Astrocyte (in vitro differentiated cells and primary cell): ENCODE measurements around the gene C14orf119. TPM values are rescaled to one million over a fixed set of nuclear protein-coding genes. Genes with fewer than 3 reads are reported as not detected.

Experiments used
- DNase-seq: peaks from one replicate; pipeline ENCODE4 v3.0.0-alpha.2; 2010; ENCODE audit warnings: low read depth
- FAIRE-seq: peaks from 2 replicates; lab custom pipeline; 2011; peaks lifted over from hg19 to GRCh38; lab: Jason Lieb, UNC
- H2AFZ ChIP-seq: 2 replicates; pipeline ENCODE4 v1.6.0; 2012; ENCODE audit warnings: low read depth, low read length, inconsistent platforms
- H3K27ac ChIP-seq: 2 replicates; pipeline ENCODE4 v1.5.1; 2011; ENCODE audit warnings: low read depth, low read length, inconsistent platforms
- H3K27me3 ChIP-seq: 2 replicates; pipeline ENCODE4 v1.6.0; 2011; ENCODE audit warnings: low read length, inconsistent platforms; ENCODE audit not compliant: insufficient read depth
- H3K36me3 ChIP-seq: 2 replicates; pipeline ENCODE4 v1.5.1; 2011; ENCODE audit warnings: low read length, inconsistent platforms; ENCODE audit not compliant: insufficient read depth
- H3K4me1 ChIP-seq: 2 replicates; pipeline ENCODE4 v1.5.1; 2011; ENCODE audit warnings: low read length, inconsistent platforms; ENCODE audit not compliant: insufficient read depth
- H3K4me2 ChIP-seq: 2 replicates; pipeline ENCODE4 v1.6.0; 2012; ENCODE audit warnings: low read length, inconsistent platforms
- H3K4me3 ChIP-seq: 2 replicates; pipeline ENCODE4 v1.5.1; 2011; ENCODE audit warnings: low read depth, mild to moderate bottlenecking, low read length, inconsistent platforms; ENCODE audit not compliant: insufficient read depth
- H3K79me2 ChIP-seq: 2 replicates; pipeline ENCODE4 v1.6.0; 2012; ENCODE audit warnings: mild to moderate bottlenecking, low read length, inconsistent platforms; ENCODE audit not compliant: insufficient read depth
- H3K9ac ChIP-seq: 2 replicates; pipeline ENCODE4 v1.6.0; 2012; ENCODE audit warnings: mild to moderate bottlenecking, low read length, inconsistent platforms
- H3K9me3 ChIP-seq: 2 replicates; pipeline ENCODE4 v1.5.1; 2012; ENCODE audit warnings: low read depth, mild to moderate bottlenecking, low read length, inconsistent platforms; ENCODE audit not compliant: insufficient read depth
- H4K20me1 ChIP-seq: 2 replicates; pipeline ENCODE4 v1.6.0; 2012; ENCODE audit warnings: low read length, inconsistent platforms; ENCODE audit not compliant: insufficient read depth
- H3K27ac Mint-ChIP-seq: one replicate; pipeline ENCODE4 v1.8.0; 2021; ENCODE audit warnings: mild to moderate bottlenecking, mixed read lengths; ENCODE audit not compliant: unreplicated experiment
- H3K27me3 Mint-ChIP-seq: one replicate; pipeline ENCODE4 v1.8.0; 2021; ENCODE audit warnings: low read depth, mixed read lengths; ENCODE audit not compliant: unreplicated experiment
- H3K36me3 Mint-ChIP-seq: one replicate; pipeline ENCODE4 v1.8.0; 2021; ENCODE audit warnings: low read depth, mixed read lengths; ENCODE audit not compliant: unreplicated experiment
- H3K4me1 Mint-ChIP-seq: one replicate; pipeline ENCODE4 v1.8.0; 2021; ENCODE audit warnings: low read depth, mixed read lengths; ENCODE audit not compliant: unreplicated experiment
- H3K4me3 Mint-ChIP-seq: one replicate; pipeline ENCODE4 v1.8.0; 2021; ENCODE audit warnings: mild to moderate bottlenecking, moderate library complexity, mixed read lengths; ENCODE audit not compliant: unreplicated experiment
- H3K9me3 Mint-ChIP-seq: one replicate; pipeline ENCODE4 v1.8.0; 2021; ENCODE audit warnings: mild to moderate bottlenecking, mixed read lengths; ENCODE audit not compliant: unreplicated experiment
- EZH2 ChIP-seq: IDR thresholded peaks from 2 replicates; pipeline ENCODE4 v1.6.1; 2012; ENCODE audit warnings: mild to moderate bottlenecking, low read length, inconsistent platforms; ENCODE audit not compliant: insufficient read depth
- total RNA-seq: library from RNA; stranded (reverse); gene quantifications from 2 replicates; pipeline ENCODE4 v1.2.1, GENCODE V29; 2021
- TF ChIP-seq, protein P1 (sequence below): IDR thresholded peaks from 2 replicates; pipeline ENCODE4 v1.5.1; 2011; ENCODE audit warnings: low read depth, mild to moderate bottlenecking, inconsistent platforms, low read length, moderate library complexity; ENCODE audit not compliant: insufficient read depth

Gene C14orf119
- total RNA-seq, 1 donor from 2014 or later: 83.9 TPM

DNA sequence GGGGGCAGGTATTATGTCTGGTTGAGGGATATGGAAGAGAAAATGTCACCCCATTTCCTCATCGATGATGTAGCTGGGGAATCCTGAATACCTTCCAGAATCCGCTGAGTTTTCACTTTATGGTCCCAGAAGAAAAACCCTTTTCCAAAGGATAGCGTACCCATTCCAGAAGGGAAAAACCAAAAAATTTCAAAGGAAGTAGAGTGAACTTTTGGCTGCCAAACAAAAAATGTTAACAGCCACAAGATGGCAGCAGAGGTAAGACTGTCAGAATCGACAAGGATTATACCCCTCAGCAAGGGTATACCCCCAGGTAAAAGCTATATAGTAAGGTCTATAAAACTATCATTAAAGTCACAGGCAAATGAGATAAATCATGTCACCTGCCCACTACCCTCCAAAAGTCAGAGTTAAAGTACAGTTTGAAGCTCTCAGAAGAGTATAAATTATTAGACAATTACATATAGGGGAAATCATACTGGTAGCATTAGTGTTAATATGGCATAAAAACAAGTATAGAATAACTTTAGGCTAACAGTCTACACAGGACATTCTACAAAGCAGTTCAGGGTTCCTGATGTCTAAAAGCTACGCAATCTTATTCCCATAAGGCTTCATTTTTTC is 18.4 kb upstream of the C14orf119 start:
- peaks cover 31% of the 10 kb centered on the region for H3K79me2 ChIP-seq
- H3K4me1 Mint-ChIP-seq: peaks cover 37% of the 10 kb centered on the region

DNA sequence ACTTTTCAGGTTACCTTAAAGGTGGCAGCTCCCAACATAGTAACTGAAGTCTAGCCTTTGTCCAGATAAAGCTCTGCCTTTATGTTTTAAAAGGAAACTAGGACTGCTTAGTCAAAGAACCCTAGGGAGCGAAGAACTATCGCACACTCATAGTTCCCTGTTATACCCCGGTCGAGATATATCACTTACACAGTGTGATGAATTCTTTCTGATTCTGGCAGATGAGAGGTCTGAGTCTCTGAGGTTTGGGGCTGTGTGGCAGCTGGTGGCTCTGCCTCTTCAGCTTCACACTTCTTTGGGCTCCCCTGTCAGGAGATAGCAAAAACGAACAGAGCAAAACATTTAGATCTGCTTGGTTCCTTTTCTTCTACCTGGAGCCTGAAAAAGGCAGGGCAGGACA is 17.3 kb upstream of the C14orf119 start:
- TF ChIP-seq EZH2: no peak
- TF ChIP-seq, protein P1, sequence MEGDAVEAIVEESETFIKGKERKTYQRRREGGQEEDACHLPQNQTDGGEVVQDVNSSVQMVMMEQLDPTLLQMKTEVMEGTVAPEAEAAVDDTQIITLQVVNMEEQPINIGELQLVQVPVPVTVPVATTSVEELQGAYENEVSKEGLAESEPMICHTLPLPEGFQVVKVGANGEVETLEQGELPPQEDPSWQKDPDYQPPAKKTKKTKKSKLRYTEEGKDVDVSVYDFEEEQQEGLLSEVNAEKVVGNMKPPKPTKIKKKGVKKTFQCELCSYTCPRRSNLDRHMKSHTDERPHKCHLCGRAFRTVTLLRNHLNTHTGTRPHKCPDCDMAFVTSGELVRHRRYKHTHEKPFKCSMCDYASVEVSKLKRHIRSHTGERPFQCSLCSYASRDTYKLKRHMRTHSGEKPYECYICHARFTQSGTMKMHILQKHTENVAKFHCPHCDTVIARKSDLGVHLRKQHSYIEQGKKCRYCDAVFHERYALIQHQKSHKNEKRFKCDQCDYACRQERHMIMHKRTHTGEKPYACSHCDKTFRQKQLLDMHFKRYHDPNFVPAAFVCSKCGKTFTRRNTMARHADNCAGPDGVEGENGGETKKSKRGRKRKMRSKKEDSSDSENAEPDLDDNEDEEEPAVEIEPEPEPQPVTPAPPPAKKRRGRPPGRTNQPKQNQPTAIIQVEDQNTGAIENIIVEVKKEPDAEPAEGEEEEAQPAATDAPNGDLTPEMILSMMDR: no peak
- Histone ChIP-seq H3K27me3 (no peaks in the 10 kb centered on the region), H3K79me2 (peaks cover 25% of the 10 kb centered on the region), H3K4me1 (peaks cover 30% of the 10 kb centered on the region), H2AFZ (no peak overlapping the region), H3K27ac (peak overlapping the region; percentile 76), H3K36me3 (peaks cover 65% of the 10 kb centered on the region), H4K20me1 (peaks cover 11% of the 10 kb centered on the region), H3K4me2 (peak overlapping the region; percentile 67), H3K4me3 (no peak overlapping the region), H3K9me3 (no peaks in the 10 kb centered on the region), H3K9ac (peak overlapping the region; percentile 58)
- Mint-ChIP-seq H3K36me3 (peaks cover 14% of the 10 kb centered on the region), H3K27ac (peak overlapping the region; percentile 73), H3K27me3 (no peaks in the 10 kb centered on the region), H3K9me3 (no peaks in the 10 kb centered on the region), H3K4me3 (peak overlapping the region; percentile 62), H3K4me1 (peaks cover 31% of the 10 kb centered on the region)
- no peak for DNase-seq
- FAIRE-seq: no peak

More for the DNA sequence above, 18.4 kb upstream of the C14orf119 start:
- Histone ChIP-seq H3K27ac (no peak overlapping the region), H3K27me3 (no peaks in the 10 kb centered on the region), H3K4me3 (no peak overlapping the region), H3K4me2 (no peak overlapping the region), H3K36me3 (peaks cover 69% of the 10 kb centered on the region), H2AFZ (no peak overlapping the region), H4K20me1 (peaks cover 12% of the 10 kb centered on the region), H3K4me1 (peaks cover 38% of the 10 kb centered on the region), H3K9ac (no peak overlapping the region), H3K9me3 (no peaks in the 10 kb centered on the region)
- Mint-ChIP-seq H3K27me3 (no peaks in the 10 kb centered on the region), H3K9me3 (no peaks in the 10 kb centered on the region), H3K36me3 (peaks cover 14% of the 10 kb centered on the region), H3K27ac (no peak overlapping the region), H3K4me3 (no peak overlapping the region)
- TF ChIP-seq, protein P1: peak; percentile 66
- TF ChIP-seq EZH2: no peak
- no peak for FAIRE-seq
- no peak for DNase-seq

DNA sequence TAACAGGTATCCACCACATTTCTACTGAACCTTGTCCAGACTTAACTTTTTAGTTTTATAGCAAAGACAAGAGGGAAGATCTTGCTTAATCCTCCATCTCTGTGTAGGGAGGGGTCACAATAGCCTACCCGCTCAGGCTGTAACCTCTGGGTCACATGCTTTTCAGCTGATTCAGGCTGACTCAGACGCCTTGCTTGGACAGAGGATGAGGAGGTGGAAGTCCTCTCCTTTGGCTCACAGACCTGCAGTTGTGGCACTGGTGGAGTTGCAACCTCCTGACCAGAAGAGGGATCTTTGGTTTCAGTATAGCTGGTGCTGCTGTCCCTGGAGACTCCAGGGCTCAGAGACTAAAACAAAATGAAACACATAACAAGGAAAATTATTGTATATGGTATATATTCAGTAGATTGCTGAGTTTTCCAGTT is 16.6 kb upstream of the C14orf119 start:
- DNase-seq (peak; percentile 91), FAIRE-seq (peak; percentile 49)
- H3K9me3 ChIP-seq: no peaks in the 10 kb centered on the region
- Mint-ChIP-seq H3K4me1 (peaks cover 31% of the 10 kb centered on the region), H3K4me3 (peak overlapping the region; percentile 62), H3K9me3 (no peaks in the 10 kb centered on the region), H3K36me3 (peaks cover 14% of the 10 kb centered on the region), H3K27me3 (no peaks in the 10 kb centered on the region), H3K27ac (peak overlapping the region; percentile 73)
- no peak overlapping the region for H2AFZ ChIP-seq
- H3K79me2 ChIP-seq: peaks cover 26% of the 10 kb centered on the region
- TF ChIP-seq, protein P1: no peak
- no peak for TF ChIP-seq EZH2
- peak overlapping the region; percentile 76 for H3K27ac ChIP-seq
- peaks cover 63% of the 10 kb centered on the region for H3K36me3 ChIP-seq
- H3K4me2 ChIP-seq: peak overlapping the region; percentile 67
- peak overlapping the region; percentile 58 for H3K9ac ChIP-seq
- H4K20me1 ChIP-seq: peaks cover 11% of the 10 kb centered on the region
- H3K4me1 ChIP-seq: peaks cover 30% of the 10 kb centered on the region
- no peaks in the 10 kb centered on the region for H3K27me3 ChIP-seq
- no peak overlapping the region for H3K4me3 ChIP-seq
